PFSK-1 (cell line): ENCODE data around the gene OR5A1.

Source experiments
- POLR2AphosphoS5 ChIP-seq: IDR thresholded peaks from 2 replicates; pipeline ENCODE4 v1.6.1; 2012; ENCODE audit warnings: low read depth, mild to moderate bottlenecking, control low read depth, low read length, moderate library complexity
- SIN3A ChIP-seq: IDR thresholded peaks from 2 replicates; pipeline ENCODE4 v1.6.1; 2012; ENCODE audit warnings: mild to moderate bottlenecking, low read length, moderate library complexity, borderline replicate concordance; ENCODE audit not compliant: insufficient read depth
- TAF1 ChIP-seq: IDR thresholded peaks from 2 replicates; pipeline ENCODE4 v1.6.1; 2012; ENCODE audit warnings: low read length, control low read depth, borderline replicate concordance; ENCODE audit not compliant: insufficient read depth
- TF ChIP-seq, protein P1 (sequence below), 2 experiments: IDR thresholded peaks; 2 replicates each; pipeline versions ENCODE4 v1.6.1 to v1.8.0; 2011 to 2012; ENCODE audit warnings: low read depth in 2 of 2, low read length in 2 of 2, control low read depth in 1 of 2, inconsistent platforms in 1 of 2, mild to moderate bottlenecking in 1 of 2, moderate library complexity in 1 of 2; ENCODE audit not compliant: insufficient read depth in 1 of 2

DNA sequence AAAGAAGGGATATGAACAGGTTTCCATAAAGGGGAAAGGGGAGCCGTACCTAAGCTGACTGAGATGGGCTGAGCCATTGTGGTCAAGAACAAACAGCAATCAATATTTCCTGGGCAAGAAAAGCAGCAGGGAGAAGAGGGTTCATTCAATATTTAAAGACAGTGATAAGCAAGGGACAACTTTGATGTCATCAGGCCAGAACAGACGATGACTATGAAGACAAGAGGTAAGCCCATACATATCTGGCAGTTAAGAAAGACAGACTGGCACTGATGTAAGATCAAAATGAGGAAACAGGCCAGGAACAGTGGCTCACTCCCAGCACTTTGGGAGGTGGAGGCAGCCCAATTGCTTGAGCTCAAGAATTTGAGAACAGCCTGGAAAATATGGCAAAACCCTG lies 12.4 kb upstream of the OR5A1 start:
- TF ChIP-seq TAF1 (no peak), POLR2AphosphoS5 (no peak), SIN3A (no peak)
- TF ChIP-seq, protein P1, sequence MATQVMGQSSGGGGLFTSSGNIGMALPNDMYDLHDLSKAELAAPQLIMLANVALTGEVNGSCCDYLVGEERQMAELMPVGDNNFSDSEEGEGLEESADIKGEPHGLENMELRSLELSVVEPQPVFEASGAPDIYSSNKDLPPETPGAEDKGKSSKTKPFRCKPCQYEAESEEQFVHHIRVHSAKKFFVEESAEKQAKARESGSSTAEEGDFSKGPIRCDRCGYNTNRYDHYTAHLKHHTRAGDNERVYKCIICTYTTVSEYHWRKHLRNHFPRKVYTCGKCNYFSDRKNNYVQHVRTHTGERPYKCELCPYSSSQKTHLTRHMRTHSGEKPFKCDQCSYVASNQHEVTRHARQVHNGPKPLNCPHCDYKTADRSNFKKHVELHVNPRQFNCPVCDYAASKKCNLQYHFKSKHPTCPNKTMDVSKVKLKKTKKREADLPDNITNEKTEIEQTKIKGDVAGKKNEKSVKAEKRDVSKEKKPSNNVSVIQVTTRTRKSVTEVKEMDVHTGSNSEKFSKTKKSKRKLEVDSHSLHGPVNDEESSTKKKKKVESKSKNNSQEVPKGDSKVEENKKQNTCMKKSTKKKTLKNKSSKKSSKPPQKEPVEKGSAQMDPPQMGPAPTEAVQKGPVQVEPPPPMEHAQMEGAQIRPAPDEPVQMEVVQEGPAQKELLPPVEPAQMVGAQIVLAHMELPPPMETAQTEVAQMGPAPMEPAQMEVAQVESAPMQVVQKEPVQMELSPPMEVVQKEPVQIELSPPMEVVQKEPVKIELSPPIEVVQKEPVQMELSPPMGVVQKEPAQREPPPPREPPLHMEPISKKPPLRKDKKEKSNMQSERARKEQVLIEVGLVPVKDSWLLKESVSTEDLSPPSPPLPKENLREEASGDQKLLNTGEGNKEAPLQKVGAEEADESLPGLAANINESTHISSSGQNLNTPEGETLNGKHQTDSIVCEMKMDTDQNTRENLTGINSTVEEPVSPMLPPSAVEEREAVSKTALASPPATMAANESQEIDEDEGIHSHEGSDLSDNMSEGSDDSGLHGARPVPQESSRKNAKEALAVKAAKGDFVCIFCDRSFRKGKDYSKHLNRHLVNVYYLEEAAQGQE (IDR thresholded peaks at IDR 0.05; ENCODE audit: insufficient read depth in 1 of 2, low read depth in 2 of 2, low read length in 2 of 2), result no peak
